ENCODE data around the gene GUF1. TPM values are rescaled to one million over a fixed set of nuclear protein-coding genes. Genes with fewer than 3 reads are reported as not detected.
"Not testable (repeated sequence)": the region's sequence is repeated elsewhere in the genome, so short reads cannot be mapped to it uniquely, and the experiment has no call there.

Gene GUF1
- total RNA-seq, 1 experiment from 2014 or later: 28.6 TPM

DNA sequence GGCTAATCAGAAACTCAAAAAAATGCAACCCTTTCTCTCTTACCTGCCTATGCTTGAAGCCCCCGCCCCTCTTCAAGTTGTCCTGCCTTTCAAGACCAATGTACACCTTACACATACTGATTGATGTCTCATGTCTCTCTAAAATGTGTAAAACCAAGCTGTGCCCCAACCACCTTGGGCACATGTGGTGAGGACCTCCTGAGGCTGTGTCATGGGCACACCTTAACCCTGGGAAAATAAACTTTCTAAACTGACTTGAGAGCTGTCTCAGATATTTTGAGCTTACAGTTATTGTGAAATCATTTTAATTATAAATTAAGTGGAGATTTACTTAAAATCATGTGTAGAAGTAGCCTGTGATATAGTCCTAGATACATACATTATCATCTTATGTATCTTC is 22.2 kb downstream of the GUF1 start:
- DNase-seq (ENCODE audit: extremely low read depth, low read depth): no peak

DNA sequence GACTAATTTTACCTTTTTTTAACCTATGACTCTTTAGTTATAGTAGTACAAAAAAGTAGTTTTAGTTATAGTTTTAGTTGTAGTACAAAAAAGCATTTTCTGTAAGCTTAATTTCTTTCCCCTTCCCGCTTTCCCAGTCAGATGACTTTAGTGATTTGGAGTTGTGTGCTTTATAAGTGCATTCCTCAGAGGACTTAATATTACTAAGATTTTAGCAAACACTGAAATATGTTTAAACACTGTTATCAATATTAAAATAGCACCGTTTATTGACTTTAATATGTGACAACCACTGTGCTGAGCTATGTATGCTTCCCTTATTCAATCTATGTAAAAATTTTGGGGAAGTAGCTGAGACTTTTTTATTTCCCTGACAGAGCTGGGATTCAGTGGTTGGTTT is 22.8 kb downstream of the GUF1 start:
- DNase-seq (ENCODE audit: extremely low read depth, low read depth): no peak

DNA sequence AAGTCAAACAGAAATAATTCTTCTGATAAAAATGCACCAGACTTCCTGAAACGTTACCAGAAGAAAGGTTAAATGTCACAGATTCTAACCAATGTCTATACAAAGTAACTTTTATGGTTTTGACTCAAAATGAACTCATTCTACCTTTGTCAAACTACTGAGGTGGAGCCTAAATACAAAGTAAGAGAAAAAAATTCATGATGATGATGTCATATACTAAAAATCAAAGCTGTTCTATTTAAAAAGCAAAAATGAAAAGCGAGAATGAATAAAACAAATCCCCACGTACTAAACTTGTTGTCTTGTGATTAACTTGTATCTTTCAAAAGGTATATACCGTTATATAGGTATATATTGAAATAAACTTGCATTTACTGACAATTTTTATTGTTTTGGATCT is 26.5 kb downstream of the GUF1 start:
- no peak for DNase-seq (ENCODE audit: extremely low read depth, low read depth)

DNA sequence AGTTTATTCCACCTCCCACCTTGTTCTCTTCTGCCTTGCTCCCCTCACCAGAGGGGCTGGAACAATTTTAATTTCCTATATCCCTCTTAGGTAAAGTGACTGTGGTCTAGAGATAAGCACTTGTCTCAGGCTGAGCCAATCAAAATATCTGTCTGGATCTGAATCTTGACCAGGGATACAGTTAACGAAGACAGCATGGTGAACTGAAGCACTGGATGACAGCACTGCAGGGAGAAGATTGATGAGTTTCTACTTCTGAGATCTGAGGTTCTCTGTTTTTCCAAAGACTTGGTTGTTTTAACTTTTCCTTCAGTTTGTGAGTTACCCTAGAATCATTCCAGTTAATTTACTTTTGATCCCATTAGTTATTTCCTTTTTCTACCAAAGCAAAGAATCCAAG is 34.9 kb downstream of the GUF1 start:
- DNase-seq (ENCODE audit: extremely low read depth, low read depth): no peak

DNA sequence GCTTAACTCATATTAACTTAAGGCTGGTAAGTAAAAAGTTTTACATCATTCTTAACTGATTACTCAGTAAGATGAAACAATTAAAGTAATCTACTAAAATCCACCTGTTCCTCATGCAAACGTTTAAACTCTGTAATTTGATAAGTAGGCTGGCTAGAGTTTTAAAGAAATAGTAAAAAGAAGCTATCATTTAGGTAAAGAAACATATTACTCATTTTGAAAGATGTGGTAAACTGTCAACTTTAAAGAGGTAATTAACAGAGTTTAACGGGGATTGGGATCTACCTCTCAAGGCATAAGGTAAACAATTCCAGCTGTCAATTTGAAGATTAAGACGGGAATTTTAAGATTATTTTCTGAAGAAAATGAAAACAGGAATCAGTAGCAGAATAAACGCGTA is 38.4 kb downstream of the GUF1 start:
- no peak for DNase-seq (ENCODE audit: extremely low read depth, low read depth)

DNA sequence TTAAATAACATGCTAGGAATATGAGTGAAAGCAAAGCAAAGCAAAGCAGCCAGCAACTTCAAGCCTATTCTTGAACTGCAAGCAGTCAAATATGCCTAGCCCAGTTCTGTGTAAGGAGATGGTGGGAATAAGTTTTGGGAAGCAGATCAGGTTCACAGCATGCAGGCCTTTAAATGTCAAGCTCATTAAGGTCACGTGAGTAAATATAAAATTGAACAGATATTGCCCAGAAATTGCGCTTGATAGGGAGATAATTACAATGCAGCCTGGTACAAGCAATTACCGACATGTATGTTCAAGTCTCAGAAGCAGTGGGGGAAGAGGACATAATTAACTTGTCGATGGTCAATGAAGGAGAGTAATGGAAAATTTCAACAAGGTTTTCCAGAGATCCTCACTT is 42.2 kb downstream of the GUF1 start:
- DNase-seq (ENCODE audit: extremely low read depth, low read depth): no peak

DNA sequence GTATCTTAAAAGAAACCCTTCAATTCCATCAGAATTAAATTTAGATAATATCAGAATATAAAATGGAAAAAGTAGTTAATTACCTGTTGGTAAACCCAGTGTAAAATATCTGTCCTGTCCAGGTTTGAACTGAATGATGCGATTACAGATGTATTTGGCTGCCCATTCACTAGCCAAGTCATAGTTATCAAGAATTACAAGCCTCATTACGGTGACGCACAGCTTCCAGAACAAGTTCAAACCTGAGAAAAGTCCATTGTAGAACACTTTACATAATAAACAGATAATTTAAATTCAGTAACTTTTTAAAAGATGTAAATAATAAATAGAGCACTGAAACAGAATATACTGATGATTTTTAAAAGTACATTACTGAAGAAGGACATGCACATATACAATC is 43.8 kb downstream of the GUF1 start:
- no peak for DNase-seq (ENCODE audit: extremely low read depth, low read depth)

DNA sequence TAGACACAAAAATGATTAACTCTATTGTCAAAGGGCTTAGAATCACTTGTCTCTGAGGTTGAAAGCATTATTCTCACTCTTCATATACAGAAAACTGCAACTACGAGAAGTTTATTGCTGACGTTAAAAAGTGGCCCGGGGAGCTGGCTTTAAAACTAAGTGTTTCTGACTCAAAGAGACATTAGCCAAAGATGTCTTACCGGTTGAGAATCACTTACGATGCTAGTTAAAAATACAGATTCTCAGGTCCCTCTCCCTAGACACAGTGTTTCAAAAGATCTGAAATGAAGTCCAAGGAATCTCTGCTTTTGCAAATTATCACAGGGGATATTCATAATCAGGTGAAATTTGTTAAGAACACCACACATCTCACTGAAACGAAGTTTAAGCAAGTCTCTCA is 46.9 kb downstream of the GUF1 start:
- DNase-seq (ENCODE audit: extremely low read depth, low read depth): no peak

DNA sequence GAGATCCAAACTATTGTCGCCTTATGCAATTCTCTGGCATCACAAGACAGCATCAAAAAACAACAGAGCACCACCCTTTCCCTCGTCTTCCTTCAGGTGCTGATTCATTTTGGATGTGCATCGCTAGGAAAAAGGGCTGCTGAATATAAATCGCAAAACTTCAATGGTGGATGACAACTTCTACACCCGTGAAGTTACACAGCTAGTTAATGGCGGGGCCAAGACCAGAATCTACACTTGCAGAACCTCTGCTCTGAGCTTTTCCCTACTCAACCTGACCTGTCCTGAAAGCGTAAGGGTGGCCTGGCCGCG is 47.5 kb downstream of the GUF1 start:
- no peak for DNase-seq (ENCODE audit: extremely low read depth, low read depth)

DNA sequence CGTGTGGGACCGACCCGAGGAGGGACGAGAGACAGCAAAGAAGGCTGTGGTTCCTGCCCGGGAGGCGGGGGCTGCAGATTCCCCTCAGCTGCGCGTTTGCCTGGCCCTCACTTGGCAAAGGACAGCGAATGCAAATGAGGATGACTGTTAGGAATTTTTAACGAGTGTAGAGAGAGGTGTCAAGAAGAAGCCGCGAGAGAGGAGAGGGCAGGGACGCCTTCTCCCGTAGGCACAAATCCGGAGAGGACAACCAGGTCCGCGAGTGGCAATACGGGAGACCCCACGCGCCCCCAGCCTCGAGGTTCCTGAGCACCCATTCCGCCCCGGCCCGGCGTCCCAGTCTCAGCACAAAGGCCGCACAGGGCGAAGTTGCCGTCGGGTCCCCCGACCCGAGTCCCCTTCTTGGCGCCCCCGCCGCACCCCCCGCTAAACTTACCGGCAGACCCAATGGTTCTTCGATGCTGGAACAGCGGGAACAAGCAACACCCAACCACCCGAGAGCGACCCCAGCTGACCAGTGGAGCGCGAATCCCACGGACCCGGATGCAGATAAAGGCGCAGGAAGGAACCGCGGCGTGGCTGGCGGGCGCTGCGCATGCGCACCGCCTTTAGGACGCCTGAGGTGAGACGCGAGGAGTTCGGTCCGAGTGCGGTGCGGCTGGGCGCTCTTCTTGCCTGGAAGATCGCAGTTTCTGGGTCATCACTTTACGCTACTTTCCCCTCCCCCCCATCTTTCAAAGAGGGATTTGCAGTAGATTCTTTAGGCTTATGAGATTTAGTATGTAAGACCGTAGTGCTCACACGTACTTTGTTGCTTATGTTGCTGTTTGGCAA is 48.0 kb downstream of the GUF1 start, which contains the start of gene GNPDA2:
Gene GNPDA2, minus strand, starts transcription at position 519 of the 834 bp plus-strand sequence. CDS start 4,349 bp downstream, outside the sequence.
- DNase-seq (ENCODE audit: extremely low read depth, low read depth): peak; percentile 79

DNA sequence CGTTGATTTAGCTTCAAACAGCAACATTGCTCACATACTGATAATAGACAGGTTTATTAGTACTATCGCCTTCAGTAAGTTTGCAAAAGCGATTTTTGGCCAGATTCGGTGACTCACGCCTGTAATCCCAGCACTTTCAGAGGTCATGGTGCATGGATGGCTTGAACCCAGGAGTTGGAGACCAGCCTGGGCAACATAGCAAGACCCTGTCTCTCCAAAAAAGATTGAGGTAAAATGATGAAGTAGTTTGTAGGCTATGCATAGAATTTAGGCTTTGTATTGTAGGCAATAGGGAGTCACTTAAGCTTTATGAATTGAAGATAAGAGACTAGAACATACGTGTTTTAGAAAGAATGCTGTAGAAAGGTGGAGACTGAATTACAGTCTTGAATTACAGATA is 49.3 kb downstream of the GUF1 start:
- no peak for DNase-seq (ENCODE audit: extremely low read depth, low read depth)

DNA sequence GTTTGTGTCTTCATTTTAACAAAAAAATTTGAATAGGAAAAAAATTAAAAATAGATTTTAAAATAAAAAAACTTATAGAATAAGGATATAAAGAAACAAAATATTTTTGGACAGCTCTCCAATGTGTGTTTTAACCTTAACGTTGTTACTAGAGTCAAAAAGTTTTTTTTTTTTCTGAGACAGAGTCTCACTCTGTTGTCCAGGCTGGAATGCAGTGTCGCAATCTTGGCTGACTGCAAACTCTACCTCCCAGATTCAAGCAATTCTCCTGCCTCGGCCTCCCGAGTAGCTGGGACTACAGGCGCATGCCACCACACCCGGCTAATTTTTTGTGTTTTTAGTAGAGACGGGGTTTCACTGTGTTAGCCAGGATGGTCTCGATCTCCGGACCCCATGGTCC is 50.5 kb downstream of the GUF1 start:
- not testable (repeated sequence) for DNase-seq (ENCODE audit: extremely low read depth, low read depth)

DNA sequence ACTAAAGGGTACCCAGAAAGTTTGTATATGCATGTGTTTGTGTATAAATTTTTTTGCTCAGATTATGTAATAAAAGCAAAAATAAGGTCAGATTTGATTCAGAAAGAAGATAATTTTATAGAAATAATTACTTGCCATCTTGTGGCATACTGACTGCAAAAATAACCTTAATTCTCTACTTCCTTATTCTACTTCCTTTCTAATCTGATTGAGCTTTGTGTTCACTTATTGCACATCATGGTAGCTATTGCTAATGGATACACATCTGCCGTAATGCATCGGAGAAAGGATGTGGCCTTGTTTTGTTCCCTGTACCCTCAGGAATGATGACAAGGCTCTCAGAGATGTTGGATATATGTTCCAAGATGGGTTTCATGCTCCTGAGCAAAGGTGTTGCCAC is 58.7 kb downstream of the GUF1 start:
- DNase-seq (ENCODE audit: extremely low read depth, low read depth): no peak

DNA sequence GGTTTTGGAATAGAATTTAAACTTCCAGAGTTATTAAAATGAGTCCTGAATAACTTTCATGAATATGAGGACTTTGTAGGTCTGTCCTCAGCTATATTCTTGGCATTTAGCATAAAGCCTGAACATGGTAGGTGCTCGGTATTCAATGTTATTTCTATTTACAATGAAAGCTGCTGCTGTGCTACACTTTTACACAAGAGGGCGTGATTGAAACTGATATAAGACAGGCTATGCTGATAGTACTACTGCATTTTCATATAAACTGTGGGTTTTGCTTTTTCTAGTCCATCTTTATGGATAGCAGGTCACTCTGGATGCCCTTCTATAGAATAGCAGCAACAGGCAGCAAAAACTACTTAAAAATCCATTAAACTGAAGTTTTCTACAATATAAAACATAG is 60.4 kb downstream of the GUF1 start:
- DNase-seq (ENCODE audit: extremely low read depth, low read depth): peak; percentile 3

DNA sequence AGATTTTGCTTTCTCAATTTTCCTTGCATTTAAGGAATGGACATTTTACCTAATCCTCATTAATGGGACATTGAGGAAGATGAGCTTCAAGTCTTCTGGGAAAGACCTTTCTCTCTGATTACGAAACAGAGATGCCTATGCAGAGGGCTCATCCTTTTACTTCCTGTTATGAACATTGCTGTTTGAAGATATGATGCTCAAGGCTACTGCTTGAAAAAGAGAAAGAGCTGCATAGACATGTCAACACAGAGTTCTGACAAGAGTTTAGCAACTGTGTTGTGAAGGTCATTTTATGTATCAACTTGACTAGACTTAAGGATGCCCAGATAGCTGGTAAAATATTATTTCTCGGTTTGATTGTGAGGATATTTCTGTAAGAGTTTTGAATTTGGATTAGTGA is 62.0 kb downstream of the GUF1 start:
- DNase-seq (ENCODE audit: extremely low read depth, low read depth): no peak

Other genes with a start within 250 kb of the GUF1 start
- gene KCTD8, start 229.6 kb upstream of the GUF1 start, total RNA-seq (2014; rRNA removed; shearing (Covaris generic)): 0.10 TPM in 1 of 2 replicates, not detected in the other
- not detected in 2 replicates for gene YIPF7, start 26.8 kb upstream of the GUF1 start, total RNA-seq (2014; rRNA removed; shearing (Covaris generic))
- gene GNPDA2, start 48.1 kb downstream of the GUF1 start, total RNA-seq (2014; rRNA removed; shearing (Covaris generic)): 28.7 and 31.7 TPM in 2 replicates

All from NCI-H460 (cell line).